Gastroesophageal sphincter (tissue), 4 donors: ENCODE data around the gene MYO7A. TPM values are rescaled to one million over a fixed set of nuclear protein-coding genes. Genes with fewer than 3 reads are reported as not detected.
"Not testable (repeated sequence)": the region's sequence is repeated elsewhere in the genome, so short reads cannot be mapped to it uniquely, and the experiment has no call there.

ENCODE experiments used
- ATAC-seq: fragments of 150-250 bp; one replicate; pipeline ENCODE4 v1.9.1; 2016; ENCODE audit warnings: mild to moderate bottlenecking, moderate library complexity
- H3K27ac ChIP-seq, 4 donors: fragments of 200-600 bp; sonication (generic) in 3 of 4; 1 replicate in 3 of 4; 2 replicates in 1 of 4; pipeline ENCODE4 v1.5.1; 2016 to 2019
- H3K27me3 ChIP-seq: fragments of 200-600 bp; sonication (generic); one replicate; pipeline ENCODE4 v1.5.1; 2019
- H3K36me3 ChIP-seq, 2 donors: fragments of 200-600 bp; sonication (generic); one replicate each; pipeline ENCODE4 v1.5.1; 2019; ENCODE audit warnings: control low read depth in 1 of 2
- H3K4me1 ChIP-seq, 3 donors: fragments of 200-600 bp; sonication (generic); 1 replicate in 2 of 3; 2 replicates in 1 of 3; pipeline ENCODE4 v1.5.1; 2016 to 2019; ENCODE audit warnings: control low read depth in 2 of 3
- H3K4me3 ChIP-seq, 2 donors: fragments of 200-600 bp; sonication (generic); one replicate each; pipeline ENCODE4 v1.5.1; 2019; ENCODE audit warnings: mild to moderate bottlenecking in 1 of 2, moderate library complexity in 1 of 2
- H3K9me3 ChIP-seq, 3 donors: fragments of 200-600 bp; sonication (generic); one replicate each; pipeline ENCODE4 v1.5.1; 2017 to 2019; ENCODE audit warnings: control low read depth in 2 of 3
- EP300 ChIP-seq: sonication (generic); formaldehyde crosslinking; IDR thresholded peaks from one replicate; pipeline ENCODE4 v1.6.1; 2017; ENCODE audit warnings: antibody characterized with exemption, mild to moderate bottlenecking
- POLR2A ChIP-seq, 2 donors: fragments of 450-650 bp; IDR thresholded peaks; one replicate each; pipeline ENCODE4 v1.6.1; 2017; ENCODE audit warnings: antibody characterized with exemption in 2 of 2, mild to moderate bottlenecking in 2 of 2, moderate library complexity in 1 of 2
- POLR2AphosphoS5 ChIP-seq: sonication (generic); formaldehyde crosslinking; IDR thresholded peaks from one replicate; pipeline ENCODE4 v1.6.1; 2017; ENCODE audit warnings: antibody characterized with exemption
- WGBS, 2 donors: methylation state at CpG; one replicate each; pipeline ENCODE4 v1.1.5; 2018; ENCODE audit warnings: low coverage in 1 of 2; 5-methylcytosine and 5-hydroxymethylcytosine counted together
- total RNA-seq, 4 donors: library from RNA; depleted of rRNA; stranded (reverse); fragments of >200 nt; gene quantifications; one replicate each; pipeline ENCODE4 v1.1.0, GENCODE V29; 2016
- TF ChIP-seq, protein P1 (sequence below), 4 experiments: fragments of 200-600 bp in 2 of 4; fragments of 450-650 bp in 2 of 4; sonication (generic) in 1 of 4; IDR thresholded peaks; one replicate each; pipeline ENCODE4 v1.5.1; 2017 to 2019; ENCODE audit warnings: antibody characterized with exemption in 4 of 4, mild to moderate bottlenecking in 2 of 4, moderate library complexity in 2 of 4

MYO7A gene
- total RNA-seq, 4 donors from 2014 or later: 4.0 to 11.8 (median 8.7) TPM

- Histone ChIP-seq H3K27me3 (no peaks in the 10 kb centered on the region), H3K27ac (no peak overlapping the region), H3K4me1 (peaks cover 0 to 32% (median 0%) of the 10 kb centered on the region in 3 donors), H3K4me3 (no peak overlapping the region), H3K9me3 (no peaks in the 10 kb centered on the region), H3K36me3 (peaks cover 0 to 12% of the 10 kb centered on the region in 2 donors)
- WGBS, 2 donors: no CpG with 5 or more reads among the region's 8 CpGs
- TF ChIP-seq, protein P1, sequence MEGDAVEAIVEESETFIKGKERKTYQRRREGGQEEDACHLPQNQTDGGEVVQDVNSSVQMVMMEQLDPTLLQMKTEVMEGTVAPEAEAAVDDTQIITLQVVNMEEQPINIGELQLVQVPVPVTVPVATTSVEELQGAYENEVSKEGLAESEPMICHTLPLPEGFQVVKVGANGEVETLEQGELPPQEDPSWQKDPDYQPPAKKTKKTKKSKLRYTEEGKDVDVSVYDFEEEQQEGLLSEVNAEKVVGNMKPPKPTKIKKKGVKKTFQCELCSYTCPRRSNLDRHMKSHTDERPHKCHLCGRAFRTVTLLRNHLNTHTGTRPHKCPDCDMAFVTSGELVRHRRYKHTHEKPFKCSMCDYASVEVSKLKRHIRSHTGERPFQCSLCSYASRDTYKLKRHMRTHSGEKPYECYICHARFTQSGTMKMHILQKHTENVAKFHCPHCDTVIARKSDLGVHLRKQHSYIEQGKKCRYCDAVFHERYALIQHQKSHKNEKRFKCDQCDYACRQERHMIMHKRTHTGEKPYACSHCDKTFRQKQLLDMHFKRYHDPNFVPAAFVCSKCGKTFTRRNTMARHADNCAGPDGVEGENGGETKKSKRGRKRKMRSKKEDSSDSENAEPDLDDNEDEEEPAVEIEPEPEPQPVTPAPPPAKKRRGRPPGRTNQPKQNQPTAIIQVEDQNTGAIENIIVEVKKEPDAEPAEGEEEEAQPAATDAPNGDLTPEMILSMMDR (IDR thresholded peaks at IDR 0.05): no peak
- no peak for TF ChIP-seq POLR2A (IDR thresholded peaks at IDR 0.05)
- TF ChIP-seq EP300: no peak
- no peak for TF ChIP-seq POLR2AphosphoS5
- no peak for ATAC-seq
These were observed 31.4 kb upstream of the MYO7A start for GRCh38 chr11:77096591-77097019.

DNA sequence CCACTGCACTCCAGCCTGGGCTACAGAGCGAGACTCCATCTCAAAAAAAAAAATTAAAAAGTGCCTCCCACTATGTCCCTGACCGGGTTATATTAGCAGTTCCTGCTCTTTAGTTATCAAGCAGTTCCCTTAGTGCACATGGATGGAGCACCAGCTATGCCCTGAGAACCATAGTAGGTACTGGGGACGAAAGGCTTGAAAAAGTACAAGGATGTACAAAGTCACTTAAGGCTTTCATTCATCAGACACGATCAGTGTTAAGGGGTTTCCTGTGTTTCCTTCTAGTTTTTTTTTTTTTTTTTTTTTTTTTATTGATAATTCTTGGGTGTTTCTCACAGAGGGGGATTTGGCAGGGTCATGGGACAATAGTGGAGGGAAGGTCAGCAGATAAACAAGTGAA, 30.9 kb upstream of the MYO7A start:
- 75 to 100% methylated on average over 1 to 3 of the region's 4 CpGs for WGBS, 2 donors
- not testable (repeated sequence) for H3K9me3 ChIP-seq, H3K27me3 ChIP-seq, H3K4me3 ChIP-seq, ATAC-seq, H3K27ac ChIP-seq
- peaks cover 0 to 12% of the 10 kb centered on the region in 2 donors for H3K36me3 ChIP-seq
- peaks cover 0 to 26% (median 0%) of the 10 kb centered on the region in 3 donors for H3K4me1 ChIP-seq

- TF ChIP-seq, protein P1 (IDR thresholded peaks at IDR 0.05): no peak
- TF ChIP-seq POLR2AphosphoS5 (no peak), EP300 (no peak), POLR2A (IDR thresholded peaks at IDR 0.05) (no peak)
- no peak for ATAC-seq
- Histone ChIP-seq H3K9me3 (no peaks in the 10 kb centered on the region), H3K27ac (no peak overlapping the region), H3K27me3 (no peaks in the 10 kb centered on the region), H3K4me3 (no peak overlapping the region), H3K36me3 (peaks cover 0 to 14% of the 10 kb centered on the region in 2 donors), H3K4me1 (no peaks in the 10 kb centered on the region)
- WGBS, 2 donors: 89% methylated on average over 12 to 14 of the region's 14 CpGs
These were observed 27.6 kb upstream of the MYO7A start for GRCh38 chr11:77100166-77101042.

DNA sequence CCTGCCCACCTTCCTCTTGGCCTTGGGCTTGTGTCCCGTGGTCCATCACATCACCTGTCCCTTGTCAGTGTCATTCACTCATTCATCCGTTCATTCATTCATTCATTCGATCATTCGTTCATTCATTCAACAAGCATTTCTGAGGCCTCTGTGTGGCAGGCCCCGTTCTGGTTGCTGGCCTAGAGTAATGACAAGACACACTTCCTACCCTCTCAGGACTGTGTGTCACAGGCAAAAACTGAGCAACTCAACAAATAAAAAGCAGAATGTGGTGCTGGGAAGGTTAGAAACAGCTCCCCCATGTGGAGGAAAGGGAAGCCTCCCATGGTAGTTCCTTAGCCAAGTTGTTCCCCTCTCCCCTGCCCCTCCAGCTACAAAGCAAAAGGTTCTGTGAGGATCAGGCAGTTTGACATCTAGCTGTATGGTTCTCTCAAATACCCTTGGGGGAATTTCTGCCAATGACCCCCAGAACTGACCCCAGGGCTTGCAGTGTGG, 27.0 kb upstream of the MYO7A start:
- WGBS, 2 donors: 92% methylated on average over 5 of the region's 5 CpGs
- TF ChIP-seq EP300 (no peak), POLR2AphosphoS5 (no peak), POLR2A (IDR thresholded peaks at IDR 0.05) (no peak)
- TF ChIP-seq, protein P1 (IDR thresholded peaks at IDR 0.05): no peak
- H3K36me3 ChIP-seq: peaks cover 0 to 14% of the 10 kb centered on the region in 2 donors
- H3K27ac ChIP-seq: no peak overlapping the region
- no peak for ATAC-seq
- H3K4me3 ChIP-seq: no peak overlapping the region
- no peaks in the 10 kb centered on the region for H3K9me3 ChIP-seq
- no peaks in the 10 kb centered on the region for H3K4me1 ChIP-seq
- no peaks in the 10 kb centered on the region for H3K27me3 ChIP-seq

- 92 to 100% methylated on average over 1 to 13 of the region's 37 CpGs for WGBS, 2 donors
- peaks cover 0 to 14% (median 3%) of the 10 kb centered on the region in 3 donors for H3K4me1 ChIP-seq
- no peak for ATAC-seq
- H3K9me3 ChIP-seq: no peaks in the 10 kb centered on the region
- H3K4me3 ChIP-seq: no peak within 1 kb of the TSS
- peaks cover 0 to 14% of the 10 kb centered on the region in 2 donors for H3K36me3 ChIP-seq
- H3K27me3 ChIP-seq: no peaks in the 10 kb centered on the region
- H3K27ac ChIP-seq: no peak within 1 kb of the TSS
- TF ChIP-seq POLR2A (IDR thresholded peaks at IDR 0.05) (no peak), POLR2AphosphoS5 (no peak), EP300 (no peak)
- TF ChIP-seq, protein P1 (IDR thresholded peaks at IDR 0.05): no peak
These were observed 25.5 kb upstream of the MYO7A start, which contains the start of gene OMP for GRCh38 chr11:77102246-77103210. OMP (plus strand) TSS chr11:77102840; CDS start chr11:77102840, 0 bp downstream.
